Kidney (tissue), 14 donors: ENCODE data around the gene MDM4. TPM values are rescaled to one million over a fixed set of nuclear protein-coding genes. Genes with fewer than 3 reads are reported as not detected.

Source experiments
- DNase-seq, 5 donors: peaks; one replicate each; pipeline ENCODE4 v3.0.0-alpha.2; 2013 to 2020
- FAIRE-seq: peaks from 2 replicates; lab custom pipeline; 2012; peaks lifted over from hg19 to GRCh38; lab: Jason Lieb, UNC
- H3K27ac ChIP-seq, 2 donors: one replicate each; pipeline ENCODE4 v1.7.0; 2013; ENCODE audit warnings: low read depth in 2 of 2, low read length in 2 of 2, inconsistent platforms in 1 of 2
- H3K27me3 ChIP-seq: one replicate; pipeline ENCODE4 v1.7.1; 2013; ENCODE audit warnings: low read length, inconsistent platforms; ENCODE audit not compliant: control insufficient read depth, insufficient read depth
- H3K36me3 ChIP-seq, 3 donors: one replicate each; pipeline versions ENCODE4 v1.7.0 to v1.7.1; 2013; ENCODE audit warnings: low read length in 3 of 3, control low read depth in 1 of 3, inconsistent platforms in 1 of 3; ENCODE audit not compliant: insufficient read depth in 3 of 3, control insufficient read depth in 2 of 3
- H3K4me1 ChIP-seq, 3 donors: one replicate each; pipeline versions ENCODE4 v1.7.0 to v1.7.1; 2013; ENCODE audit warnings: low read length in 3 of 3, inconsistent platforms in 1 of 3, low read depth in 1 of 3; ENCODE audit not compliant: control insufficient read depth in 2 of 3, insufficient read depth in 2 of 3
- H3K4me3 ChIP-seq, 3 donors: one replicate each; pipeline versions ENCODE4 v1.7.0 to v1.8.1; 2013; ENCODE audit warnings: low read length in 3 of 3, control low read depth in 1 of 3, inconsistent platforms in 1 of 3
- H3K9ac ChIP-seq, 3 donors: one replicate each; pipeline versions ENCODE4 v1.7.0 to v1.7.1; 2013; ENCODE audit warnings: low read length in 3 of 3, control low read depth in 1 of 3, inconsistent platforms in 1 of 3
- H3K9me3 ChIP-seq, 3 donors: one replicate each; pipeline versions ENCODE4 v1.7.0 to v1.7.1; 2013; ENCODE audit warnings: low read length in 3 of 3, control low read depth in 1 of 3, inconsistent platforms in 1 of 3; ENCODE audit not compliant: control insufficient read depth in 2 of 3, insufficient read depth in 1 of 3
- CTCF ChIP-seq: IDR thresholded peaks from 3 replicates; pipeline ENCODE4 v1.5.1; 2012; ENCODE audit warnings: mild to moderate bottlenecking, moderate library complexity, borderline replicate concordance; ENCODE audit not compliant: insufficient read depth; ENCODE audit errors: extremely low read depth
- intact Hi-C: fragments of 100-400 bp; cut with DNase I; formaldehyde crosslinking; loops from one replicate; pipeline ENCODE4 v1.11.1; 2022
- polyA plus RNA-seq: library from polyadenylated mRNA; stranded (reverse); fragments of 350-450 nt; fragmentation: Illumina TruSeq; extraction: RNeasy Lipid Tissue Mini Kit (QIAGEN cat#74804); gene quantifications from one replicate; pipeline ENCODE4 v1.2.3, GENCODE V29; 2014; ENCODE audit warnings: low read depth, low replicate concordance; ENCODE audit not compliant: insufficient read depth
- total RNA-seq: library from RNA; stranded (reverse); fragmentation: NEBNext Ultra II Directional; extraction: Animal tissue kit (Norgen Biotek cat#: 25700); gene quantifications from one replicate; pipeline ENCODE4 v1.2.1, GENCODE V29; 2021
- donor health status: control.
- donor health status: control.
- donor health status: control.
- donor health status: control.
- donor health status: control.
- donor health status: DM: yes; HTN: yes; CAD: no.
- donor health status: Normal renal cell carcinoma (clear cell type).

The MDM4 gene
- total and polyA plus RNA-seq, 2 donors from 2014 or later, result 6.3 to 87.9 TPM

DNA sequence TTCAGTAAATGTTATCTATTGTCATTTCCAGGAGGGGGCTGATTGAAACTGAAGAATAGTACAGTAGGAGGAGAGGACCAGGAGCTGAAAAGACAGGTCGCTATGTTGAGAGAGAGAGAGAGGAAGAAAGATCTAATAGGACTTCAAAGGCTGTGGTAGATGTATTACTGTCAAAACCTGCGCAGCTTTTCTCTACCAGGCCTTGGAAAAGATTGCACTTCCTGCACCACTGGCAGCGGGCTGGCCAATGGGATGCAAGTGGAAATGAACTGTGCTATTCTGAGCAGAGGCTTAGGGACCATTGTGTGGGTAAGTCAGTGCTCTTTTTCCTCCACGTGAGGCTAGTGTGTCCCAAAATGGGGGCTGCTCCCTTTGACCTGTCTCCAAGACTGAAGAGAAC, 47.1 kb downstream of the MDM4 start:
- no peak for FAIRE-seq

GRCh38 chr1:204563780-204564179, 47.6 kb downstream of the MDM4 start:
- no peak for TF ChIP-seq CTCF
- Histone ChIP-seq H3K9me3 (no peaks in the 10 kb centered on the region), H3K9ac (no peak overlapping the region), H3K36me3 (peaks cover 0 to 6% (median 0%) of the 10 kb centered on the region in 3 donors), H3K4me3 (no peak overlapping the region), H3K27me3 (no peaks in the 10 kb centered on the region), H3K27ac (no peak overlapping the region), H3K4me1 (peaks cover 0 to 12% (median 2%) of the 10 kb centered on the region in 3 donors)
- DNase-seq (no peak), FAIRE-seq (no peak)
- intact Hi-C loops, result loop anchor here (10.0 kb wide), 2 partner anchors 201 to 241 kb away; no protein-coding TSS in a partner anchor

More for the DNA sequence above, 47.1 kb downstream of the MDM4 start:
- no peak for DNase-seq
- intact Hi-C loops, result loop anchor here (10.0 kb wide), 2 partner anchors 201 to 241 kb away; no protein-coding TSS in a partner anchor
- H3K9me3 ChIP-seq, result no peaks in the 10 kb centered on the region
- no peak overlapping the region for H3K9ac ChIP-seq
- H3K27me3 ChIP-seq, result no peaks in the 10 kb centered on the region
- no peak overlapping the region for H3K4me3 ChIP-seq
- TF ChIP-seq CTCF, result no peak
- peaks cover 0 to 6% (median 0%) of the 10 kb centered on the region in 3 donors for H3K36me3 ChIP-seq
- H3K4me1 ChIP-seq, result peaks cover 0 to 14% (median 2%) of the 10 kb centered on the region in 3 donors
- H3K27ac ChIP-seq, result no peak overlapping the region

- TF ChIP-seq CTCF, result no peak
- H3K27ac ChIP-seq, result no peak overlapping the region
- FAIRE-seq, result no peak
Measured at GRCh38 chr1:204564835-204565234, 48.6 kb downstream of the MDM4 start.

More at GRCh38 chr1:204564835-204565234, 48.6 kb downstream of the MDM4 start:
- no peaks in the 10 kb centered on the region for H3K9me3 ChIP-seq
- H3K9ac ChIP-seq, result no peak overlapping the region
- H3K27me3 ChIP-seq, result no peaks in the 10 kb centered on the region
- no peak for DNase-seq
- intact Hi-C loops, result loop anchor here (10.0 kb wide), 2 partner anchors 200 to 240 kb away; no protein-coding TSS in a partner anchor
- H3K4me1 ChIP-seq, result peaks cover 0 to 12% (median 2%) of the 10 kb centered on the region in 3 donors
- H3K36me3 ChIP-seq, result no peaks in the 10 kb centered on the region
- H3K4me3 ChIP-seq, result no peak overlapping the region
